Stimulated activated naive CD8-positive, alpha-beta T cell treated with anti-CD3 and anti-CD28 coated beads, Interleukin-15, Interleukin-2, amounts not matched to agents 100 ng/mL and 50 ng/mL, for 24 hours (primary cell): Measurements from ENCODE around the gene FHIT.
A peak's percentile ranks its signal among the peaks of the same experiment; 100 is the strongest.
"Not testable (repeated sequence)": the region's sequence is repeated elsewhere in the genome, so short reads cannot be mapped to it uniquely, and the experiment has no call there.

Experiments used
- H3K27ac Mint-ChIP-seq: one replicate; pipeline ENCODE4 v1.8.0; 2021; ENCODE audit warnings: mild to moderate bottlenecking, mixed read lengths
- H3K27me3 Mint-ChIP-seq: one replicate; pipeline ENCODE4 v1.8.0; 2021; ENCODE audit warnings: mixed read lengths
- H3K36me3 Mint-ChIP-seq: one replicate; pipeline ENCODE4 v1.8.0; 2021; ENCODE audit warnings: low read depth, mixed read lengths
- H3K4me1 Mint-ChIP-seq: one replicate; pipeline ENCODE4 v1.8.0; 2021; ENCODE audit warnings: low read depth, mixed read lengths
- H3K4me3 Mint-ChIP-seq: one replicate; pipeline ENCODE4 v1.8.0; 2021; ENCODE audit warnings: mild to moderate bottlenecking, mixed read lengths
- H3K9me3 Mint-ChIP-seq: one replicate; pipeline ENCODE4 v1.8.0; 2021; ENCODE audit warnings: mixed read lengths

Gene FHIT

GRCh38 chr3:59935025-59935424, 1316.2 kb downstream of the FHIT start:
- no peaks in the 10 kb centered on the region for H3K9me3 Mint-ChIP-seq
- H3K27ac Mint-ChIP-seq = peak overlapping the region; percentile 63
- peaks cover 10% of the 10 kb centered on the region for H3K36me3 Mint-ChIP-seq
- peaks cover 42% of the 10 kb centered on the region for H3K4me1 Mint-ChIP-seq
- peak overlapping the region; percentile 18 for H3K4me3 Mint-ChIP-seq
- no peaks in the 10 kb centered on the region for H3K27me3 Mint-ChIP-seq

GRCh38 chr3:59934560-59934959, 1316.7 kb downstream of the FHIT start:
- not testable (repeated sequence) for H3K27me3 Mint-ChIP-seq, H3K9me3 Mint-ChIP-seq, H3K36me3 Mint-ChIP-seq
- Mint-ChIP-seq H3K27ac (peak overlapping the region; percentile 63), H3K4me1 (peaks cover 39% of the 10 kb centered on the region), H3K4me3 (peak overlapping the region; percentile 18)

- Mint-ChIP-seq H3K4me3 (no peak overlapping the region), H3K4me1 (peaks cover 25% of the 10 kb centered on the region), H3K36me3 (peaks cover 9% of the 10 kb centered on the region), H3K27me3 (no peaks in the 10 kb centered on the region), H3K9me3 (no peaks in the 10 kb centered on the region), H3K27ac (no peak overlapping the region)
Observed at GRCh38 chr3:59930170-59930569, 1321.1 kb downstream of the FHIT start.

GRCh38 chr3:59927056-59927455, 1324.2 kb downstream of the FHIT start:
- Mint-ChIP-seq H3K4me3 (no peak overlapping the region), H3K36me3 (peaks cover 6% of the 10 kb centered on the region), H3K27me3 (no peaks in the 10 kb centered on the region), H3K4me1 (peaks cover 9% of the 10 kb centered on the region), H3K9me3 (peaks cover 3% of the 10 kb centered on the region), H3K27ac (no peak overlapping the region)

- no peak overlapping the region for H3K4me3 Mint-ChIP-seq
- H3K4me1 Mint-ChIP-seq = peaks cover 3% of the 10 kb centered on the region
- H3K9me3 Mint-ChIP-seq = peaks cover 3% of the 10 kb centered on the region
- no peaks in the 10 kb centered on the region for H3K27me3 Mint-ChIP-seq
- no peak overlapping the region for H3K27ac Mint-ChIP-seq
- H3K36me3 Mint-ChIP-seq = peaks cover 7% of the 10 kb centered on the region
Observed at GRCh38 chr3:59925946-59926345, 1325.3 kb downstream of the FHIT start.

- no peak overlapping the region for H3K4me3 Mint-ChIP-seq
- peaks cover 18% of the 10 kb centered on the region for H3K4me1 Mint-ChIP-seq
- H3K36me3 Mint-ChIP-seq = peaks cover 12% of the 10 kb centered on the region
- peaks cover 6% of the 10 kb centered on the region for H3K9me3 Mint-ChIP-seq
- no peaks in the 10 kb centered on the region for H3K27me3 Mint-ChIP-seq
- no peak overlapping the region for H3K27ac Mint-ChIP-seq
Observed at GRCh38 chr3:59922192-59922591, 1329.1 kb downstream of the FHIT start.

GRCh38 chr3:59920822-59921221, 1330.4 kb downstream of the FHIT start:
- Mint-ChIP-seq H3K9me3 (peaks cover 8% of the 10 kb centered on the region), H3K4me3 (no peak overlapping the region), H3K4me1 (peaks cover 18% of the 10 kb centered on the region), H3K27ac (no peak overlapping the region), H3K27me3 (no peaks in the 10 kb centered on the region), H3K36me3 (peaks cover 12% of the 10 kb centered on the region)

GRCh38 chr3:59919586-59919985, 1331.7 kb downstream of the FHIT start:
- H3K4me1 Mint-ChIP-seq = peaks cover 18% of the 10 kb centered on the region
- H3K4me3 Mint-ChIP-seq = no peak overlapping the region
- H3K36me3 Mint-ChIP-seq = peaks cover 12% of the 10 kb centered on the region
- H3K27ac Mint-ChIP-seq = no peak overlapping the region
- H3K27me3 Mint-ChIP-seq = no peaks in the 10 kb centered on the region
- H3K9me3 Mint-ChIP-seq = peaks cover 8% of the 10 kb centered on the region

- Mint-ChIP-seq H3K4me3 (no peak overlapping the region), H3K4me1 (peaks cover 13% of the 10 kb centered on the region), H3K9me3 (peaks cover 5% of the 10 kb centered on the region), H3K27ac (no peak overlapping the region), H3K27me3 (no peaks in the 10 kb centered on the region), H3K36me3 (peaks cover 5% of the 10 kb centered on the region)
Observed at GRCh38 chr3:59914251-59914650, 1337.0 kb downstream of the FHIT start.

GRCh38 chr3:59913645-59914044, 1337.6 kb downstream of the FHIT start:
- Mint-ChIP-seq H3K27me3 (no peaks in the 10 kb centered on the region), H3K4me1 (peaks cover 7% of the 10 kb centered on the region), H3K27ac (no peak overlapping the region), H3K9me3 (peaks cover 5% of the 10 kb centered on the region), H3K36me3 (peaks cover 5% of the 10 kb centered on the region), H3K4me3 (no peak overlapping the region)

- H3K4me1 Mint-ChIP-seq = no peaks in the 10 kb centered on the region
- no peaks in the 10 kb centered on the region for H3K9me3 Mint-ChIP-seq
- H3K36me3 Mint-ChIP-seq = no peaks in the 10 kb centered on the region
- H3K4me3 Mint-ChIP-seq = no peak overlapping the region
- no peak overlapping the region for H3K27ac Mint-ChIP-seq
- H3K27me3 Mint-ChIP-seq = no peaks in the 10 kb centered on the region
Observed at GRCh38 chr3:59908701-59909100, 1342.6 kb downstream of the FHIT start.

GRCh38 chr3:59908280-59908679, 1343.0 kb downstream of the FHIT start:
- Mint-ChIP-seq H3K36me3 (no peaks in the 10 kb centered on the region), H3K4me1 (no peaks in the 10 kb centered on the region), H3K27me3 (no peaks in the 10 kb centered on the region), H3K4me3 (no peak overlapping the region), H3K9me3 (no peaks in the 10 kb centered on the region), H3K27ac (no peak overlapping the region)

GRCh38 chr3:59904296-59904695, 1347.0 kb downstream of the FHIT start:
- Mint-ChIP-seq H3K4me1 (no peaks in the 10 kb centered on the region), H3K36me3 (peaks cover 9% of the 10 kb centered on the region), H3K27ac (no peak overlapping the region), H3K9me3 (peaks cover 4% of the 10 kb centered on the region), H3K27me3 (no peaks in the 10 kb centered on the region), H3K4me3 (no peak overlapping the region)

- Mint-ChIP-seq H3K36me3 (peaks cover 9% of the 10 kb centered on the region), H3K4me3 (no peak overlapping the region), H3K27ac (no peak overlapping the region), H3K9me3 (peaks cover 4% of the 10 kb centered on the region), H3K4me1 (peaks cover 18% of the 10 kb centered on the region), H3K27me3 (no peaks in the 10 kb centered on the region)
Observed at GRCh38 chr3:59899061-59899460, 1352.2 kb downstream of the FHIT start.

- Mint-ChIP-seq H3K4me3 (no peak overlapping the region), H3K27ac (no peak overlapping the region)
Observed at GRCh38 chr3:59895972-59896371, 1355.3 kb downstream of the FHIT start.

GRCh38 chr3:59894425-59895121, 1356.7 kb downstream of the FHIT start:
- H3K36me3 Mint-ChIP-seq = no peaks in the 10 kb centered on the region
- H3K27me3 Mint-ChIP-seq = no peaks in the 10 kb centered on the region
- no peaks in the 10 kb centered on the region for H3K9me3 Mint-ChIP-seq
- H3K4me3 Mint-ChIP-seq = no peak overlapping the region
- no peak overlapping the region for H3K27ac Mint-ChIP-seq
- H3K4me1 Mint-ChIP-seq = peaks cover 18% of the 10 kb centered on the region

More at GRCh38 chr3:59895972-59896371, 1355.3 kb downstream of the FHIT start:
- Mint-ChIP-seq H3K36me3 (peaks cover 5% of the 10 kb centered on the region), H3K9me3 (no peaks in the 10 kb centered on the region), H3K27me3 (no peaks in the 10 kb centered on the region), H3K4me1 (peaks cover 18% of the 10 kb centered on the region)
